ENCODE data around the gene TGFBR1.

The TGFBR1 gene

GRCh38 chr9:99069075-99069474 is 35.8 kb upstream of the TGFBR1 start:
- DNase-seq, result no peak
- H3K27ac ChIP-seq, result no peak overlapping the region
- TF ChIP-seq CTCF (IDR thresholded peaks at IDR 0.05; ENCODE audit: low read depth, low read length), result no peak
- no peaks in the 10 kb centered on the region for H3K27me3 ChIP-seq (ENCODE audit: insufficient read depth, low read depth, severe bottlenecking)
- no peaks in the 10 kb centered on the region for H3K36me3 ChIP-seq
- no peak overlapping the region for H3K4me3 ChIP-seq (ENCODE audit: low read depth, low read length)
- H3K9me3 ChIP-seq (ENCODE audit: severe bottlenecking), result no peaks in the 10 kb centered on the region

- Histone ChIP-seq H3K36me3 (no peaks in the 10 kb centered on the region), H3K9me3 (ENCODE audit: severe bottlenecking) (no peaks in the 10 kb centered on the region), H3K27ac (no peak overlapping the region), H3K4me3 (ENCODE audit: low read depth, low read length) (no peak overlapping the region), H3K27me3 (ENCODE audit: insufficient read depth, low read depth, severe bottlenecking) (no peaks in the 10 kb centered on the region)
- TF ChIP-seq CTCF (IDR thresholded peaks at IDR 0.05; ENCODE audit: low read depth, low read length), result no peak
- DNase-seq, result no peak
Observed at GRCh38 chr9:99069546-99069945, 35.4 kb upstream of the TGFBR1 start.

GRCh38 chr9:99070681-99071080 is 34.2 kb upstream of the TGFBR1 start:
- Histone ChIP-seq H3K4me3 (ENCODE audit: low read depth, low read length) (no peak overlapping the region), H3K27ac (no peak overlapping the region), H3K27me3 (ENCODE audit: insufficient read depth, low read depth, severe bottlenecking) (no peaks in the 10 kb centered on the region), H3K36me3 (no peaks in the 10 kb centered on the region), H3K9me3 (ENCODE audit: severe bottlenecking) (no peaks in the 10 kb centered on the region)
- no peak for TF ChIP-seq CTCF (IDR thresholded peaks at IDR 0.05; ENCODE audit: low read depth, low read length)
- DNase-seq, result no peak

- Histone ChIP-seq H3K27ac (no peak overlapping the region), H3K4me3 (ENCODE audit: low read depth, low read length) (no peak overlapping the region), H3K27me3 (ENCODE audit: insufficient read depth, low read depth, severe bottlenecking) (no peaks in the 10 kb centered on the region), H3K36me3 (no peaks in the 10 kb centered on the region), H3K9me3 (ENCODE audit: severe bottlenecking) (no peaks in the 10 kb centered on the region)
- no peak for DNase-seq
- no peak for TF ChIP-seq CTCF (IDR thresholded peaks at IDR 0.05; ENCODE audit: low read depth, low read length)
Observed at GRCh38 chr9:99071313-99072039, 33.4 kb upstream of the TGFBR1 start.

- no peaks in the 10 kb centered on the region for H3K27me3 ChIP-seq (ENCODE audit: insufficient read depth, low read depth, severe bottlenecking)
Observed at GRCh38 chr9:99072040-99072394, 32.9 kb upstream of the TGFBR1 start.

More at GRCh38 chr9:99072040-99072394, 32.9 kb upstream of the TGFBR1 start:
- no peaks in the 10 kb centered on the region for H3K36me3 ChIP-seq
- no peak overlapping the region for H3K27ac ChIP-seq
- no peaks in the 10 kb centered on the region for H3K9me3 ChIP-seq (ENCODE audit: severe bottlenecking)
- no peak for DNase-seq
- no peak for TF ChIP-seq CTCF (IDR thresholded peaks at IDR 0.05; ENCODE audit: low read depth, low read length)
- H3K4me3 ChIP-seq (ENCODE audit: low read depth, low read length), result no peak overlapping the region

Data from WERI-Rb-1 (cell line).